Neural cell (in vitro differentiated cells): ENCODE results near the gene DMP1. TPM values are rescaled to one million over a fixed set of nuclear protein-coding genes. Genes with fewer than 3 reads are reported as not detected.

ENCODE experiments used
- H2AFZ ChIP-seq: fragments of 200-600, 300-800 bp; sonication (generic), shearing (Covaris generic); 2 replicates; pipeline ENCODE4 v1.6.0; 2014; ENCODE audit warnings: low read depth, mild to moderate bottlenecking, antibody characterized with exemption, low read length, moderate library complexity
- H3F3A ChIP-seq: fragments of 200-600 bp; shearing (Covaris generic); 2 replicates; pipeline ENCODE4 v1.6.1; 2016; ENCODE audit warnings: mild to moderate bottlenecking, moderate library complexity, mixed read lengths, antibody characterized with exemption, low read length; ENCODE audit not compliant: insufficient read depth, poor library complexity, severe bottlenecking
- H3K27ac ChIP-seq: fragments of 200-600, 300-800 bp; sonication (generic), shearing (Covaris generic); 2 replicates; pipeline ENCODE4 v1.5.1; 2014; ENCODE audit warnings: mild to moderate bottlenecking, low read length, moderate library complexity
- H3K27me3 ChIP-seq: fragments of 300-800, 200-600 bp; sonication (generic), shearing (Covaris generic); 2 replicates; pipeline ENCODE4 v1.6.0; 2014; ENCODE audit warnings: mild to moderate bottlenecking, low read depth, low read length, moderate library complexity; ENCODE audit not compliant: insufficient read depth
- H3K36me3 ChIP-seq: fragments of 300-800, 200-600 bp; sonication (generic), shearing (Covaris generic); 2 replicates; pipeline ENCODE4 v1.5.1; 2014; ENCODE audit warnings: mild to moderate bottlenecking, antibody characterized with exemption, low read length, moderate library complexity; ENCODE audit not compliant: insufficient read depth
- H3K4me2 ChIP-seq: fragments of 300-800, 200-600 bp; sonication (generic), shearing (Covaris generic); 2 replicates; pipeline ENCODE4 v1.6.0; 2014; ENCODE audit warnings: mild to moderate bottlenecking, low read length
- H3K4me3 ChIP-seq: fragments of 300-800, 200-600 bp; sonication (generic), shearing (Covaris generic); 2 replicates; pipeline ENCODE4 v1.5.1; 2014; ENCODE audit warnings: mild to moderate bottlenecking, low read length, moderate library complexity
- H3K79me2 ChIP-seq: fragments of 200-600 bp; shearing (Covaris generic); replicated peaks from 2 replicates; pipeline ENCODE4 v1.6.0; 2014; ENCODE audit warnings: mild to moderate bottlenecking, low read length, moderate library complexity; ENCODE audit not compliant: insufficient read depth
- H3K9ac ChIP-seq: fragments of 300-800, 200-600 bp; sonication (generic), shearing (Covaris generic); 2 replicates; pipeline ENCODE4 v1.6.1; 2016; ENCODE audit warnings: mild to moderate bottlenecking, low read length, mixed read lengths
- H3K9me2 ChIP-seq: fragments of 200-600 bp; shearing (Covaris generic); 2 replicates; pipeline ENCODE4 v1.6.1; 2016; ENCODE audit warnings: mild to moderate bottlenecking, low read length, mixed read lengths; ENCODE audit not compliant: insufficient read depth
- H3K9me3 ChIP-seq: fragments of 200-600, 300-800 bp; sonication (generic), shearing (Covaris generic); 2 replicates; pipeline ENCODE4 v1.6.1; 2016; ENCODE audit warnings: mild to moderate bottlenecking, mixed run types, low read length, moderate library complexity, mixed read lengths
- H4K20me1 ChIP-seq: fragments of 200-600 bp; shearing (Covaris generic); 2 replicates; pipeline ENCODE4 v1.6.1; 2016; ENCODE audit warnings: mild to moderate bottlenecking, mixed run types; ENCODE audit not compliant: insufficient read depth
- EZH2 ChIP-seq: fragments of 200-600, 300-800 bp; shearing (Covaris generic), sonication (generic); IDR thresholded peaks from 2 replicates; pipeline ENCODE4 v1.6.1; 2014; ENCODE audit warnings: antibody characterized with exemption, low read length, borderline replicate concordance, mild to moderate bottlenecking; ENCODE audit not compliant: insufficient read depth, poor library complexity, severe bottlenecking
- POLR2AphosphoS5 ChIP-seq: IDR thresholded peaks from 2 replicates; pipeline ENCODE4 v1.6.1; 2012
- RAD21 ChIP-seq: fragments of 450-650 bp; conservative IDR thresholded peaks from 2 replicates; pipeline ENCODE4 v1.6.1; 2014; ENCODE audit warnings: antibody characterized with exemption, mild to moderate bottlenecking, moderate library complexity
- SMC3 ChIP-seq: fragments of 450-650 bp; conservative IDR thresholded peaks from 2 replicates; pipeline ENCODE4 v1.6.1; 2014; ENCODE audit warnings: antibody characterized with exemption, mild to moderate bottlenecking, moderate library complexity; ENCODE audit not compliant: poor library complexity
- TAF1 ChIP-seq: IDR thresholded peaks from 2 replicates; pipeline ENCODE4 v1.6.1; 2012; ENCODE audit warnings: low read depth
- polyA plus RNA-seq: library from polyadenylated mRNA; depleted of rRNA; stranded (reverse); fragments of >200 nt; gene quantifications from 2 replicates; pipeline ENCODE4 v1.2.3, GENCODE V29; 2014
- TF ChIP-seq, protein P1 (sequence below): IDR thresholded peaks from 2 replicates; pipeline ENCODE4 v1.6.1; 2012; ENCODE audit warnings: borderline replicate concordance
- TF ChIP-seq, protein P2 (sequence below): fragments of 450-650 bp; IDR thresholded peaks from 2 replicates; pipeline ENCODE4 v1.5.1; 2014; ENCODE audit warnings: antibody characterized with exemption, mild to moderate bottlenecking, moderate library complexity; ENCODE audit not compliant: poor library complexity, severe bottlenecking

DMP1 gene
- polyA plus RNA-seq, 1 donor from 2014 or later = 0.48 TPM

DNA sequence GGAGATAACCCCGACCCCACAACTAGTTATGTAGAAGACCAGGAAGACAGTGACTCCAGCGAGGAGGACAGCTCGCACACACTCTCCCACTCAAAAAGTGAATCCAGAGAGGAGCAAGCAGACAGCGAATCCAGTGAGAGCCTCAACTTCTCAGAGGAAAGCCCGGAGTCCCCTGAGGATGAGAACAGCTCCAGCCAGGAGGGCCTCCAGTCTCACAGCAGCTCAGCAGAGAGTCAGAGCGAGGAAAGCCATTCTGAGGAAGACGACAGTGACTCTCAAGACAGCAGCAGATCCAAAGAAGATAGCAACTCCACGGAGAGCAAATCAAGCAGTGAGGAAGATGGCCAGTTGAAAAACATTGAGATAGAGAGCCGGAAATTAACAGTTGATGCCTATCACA is 12.8 kb downstream of the DMP1 start:
- H3K9me2 ChIP-seq = no peaks in the 10 kb centered on the region

DNA sequence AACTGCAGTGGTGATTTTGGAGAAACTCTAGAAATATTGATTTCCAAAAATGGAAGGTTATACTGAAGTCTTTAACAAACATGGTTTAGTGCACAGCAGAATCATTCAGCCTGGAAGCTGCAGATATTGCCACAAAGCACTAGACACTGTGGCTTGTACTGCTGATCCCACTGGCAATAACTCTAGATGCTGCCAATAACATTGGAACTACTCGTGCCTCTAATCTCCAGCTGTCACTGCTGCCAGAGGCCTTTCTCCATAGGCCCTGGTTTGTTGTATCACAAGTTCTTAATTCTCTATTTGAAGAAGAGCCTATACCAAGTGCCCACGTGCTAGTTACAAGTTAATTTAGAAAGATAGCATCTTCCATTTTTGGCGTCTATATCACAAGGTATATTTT is 19.3 kb downstream of the DMP1 start:
- Histone ChIP-seq H3K9me2 (no peaks in the 10 kb centered on the region), H3K36me3 (no peaks in the 10 kb centered on the region), H3K4me2 (no peak overlapping the region), H3K4me3 (no peak overlapping the region), H3K27me3 (no peaks in the 10 kb centered on the region), H3F3A (no peaks in the 10 kb centered on the region), H3K27ac (no peak overlapping the region), H2AFZ (no peak overlapping the region), H4K20me1 (no peaks in the 10 kb centered on the region), H3K9me3 (no peaks in the 10 kb centered on the region), H3K79me2 (no peaks in the 10 kb centered on the region), H3K9ac (no peak overlapping the region)
- TF ChIP-seq, protein P1, sequence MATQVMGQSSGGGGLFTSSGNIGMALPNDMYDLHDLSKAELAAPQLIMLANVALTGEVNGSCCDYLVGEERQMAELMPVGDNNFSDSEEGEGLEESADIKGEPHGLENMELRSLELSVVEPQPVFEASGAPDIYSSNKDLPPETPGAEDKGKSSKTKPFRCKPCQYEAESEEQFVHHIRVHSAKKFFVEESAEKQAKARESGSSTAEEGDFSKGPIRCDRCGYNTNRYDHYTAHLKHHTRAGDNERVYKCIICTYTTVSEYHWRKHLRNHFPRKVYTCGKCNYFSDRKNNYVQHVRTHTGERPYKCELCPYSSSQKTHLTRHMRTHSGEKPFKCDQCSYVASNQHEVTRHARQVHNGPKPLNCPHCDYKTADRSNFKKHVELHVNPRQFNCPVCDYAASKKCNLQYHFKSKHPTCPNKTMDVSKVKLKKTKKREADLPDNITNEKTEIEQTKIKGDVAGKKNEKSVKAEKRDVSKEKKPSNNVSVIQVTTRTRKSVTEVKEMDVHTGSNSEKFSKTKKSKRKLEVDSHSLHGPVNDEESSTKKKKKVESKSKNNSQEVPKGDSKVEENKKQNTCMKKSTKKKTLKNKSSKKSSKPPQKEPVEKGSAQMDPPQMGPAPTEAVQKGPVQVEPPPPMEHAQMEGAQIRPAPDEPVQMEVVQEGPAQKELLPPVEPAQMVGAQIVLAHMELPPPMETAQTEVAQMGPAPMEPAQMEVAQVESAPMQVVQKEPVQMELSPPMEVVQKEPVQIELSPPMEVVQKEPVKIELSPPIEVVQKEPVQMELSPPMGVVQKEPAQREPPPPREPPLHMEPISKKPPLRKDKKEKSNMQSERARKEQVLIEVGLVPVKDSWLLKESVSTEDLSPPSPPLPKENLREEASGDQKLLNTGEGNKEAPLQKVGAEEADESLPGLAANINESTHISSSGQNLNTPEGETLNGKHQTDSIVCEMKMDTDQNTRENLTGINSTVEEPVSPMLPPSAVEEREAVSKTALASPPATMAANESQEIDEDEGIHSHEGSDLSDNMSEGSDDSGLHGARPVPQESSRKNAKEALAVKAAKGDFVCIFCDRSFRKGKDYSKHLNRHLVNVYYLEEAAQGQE = no peak
- TF ChIP-seq RAD21 (no peak), TAF1 (no peak)

More for the DNA sequence above, 12.8 kb downstream of the DMP1 start:
- H3K4me2 ChIP-seq = no peak overlapping the region
- H3K79me2 ChIP-seq = no peaks in the 10 kb centered on the region
- no peaks in the 10 kb centered on the region for H3F3A ChIP-seq
- no peak overlapping the region for H2AFZ ChIP-seq
- no peak for TF ChIP-seq SMC3
- peak; percentile 38 for TF ChIP-seq POLR2AphosphoS5
- no peak overlapping the region for H3K9ac ChIP-seq
- H3K4me3 ChIP-seq = no peak overlapping the region
- H3K36me3 ChIP-seq = no peaks in the 10 kb centered on the region
- H3K27ac ChIP-seq = no peak overlapping the region
- no peaks in the 10 kb centered on the region for H3K9me3 ChIP-seq
- no peaks in the 10 kb centered on the region for H4K20me1 ChIP-seq
- no peaks in the 10 kb centered on the region for H3K27me3 ChIP-seq

DNA sequence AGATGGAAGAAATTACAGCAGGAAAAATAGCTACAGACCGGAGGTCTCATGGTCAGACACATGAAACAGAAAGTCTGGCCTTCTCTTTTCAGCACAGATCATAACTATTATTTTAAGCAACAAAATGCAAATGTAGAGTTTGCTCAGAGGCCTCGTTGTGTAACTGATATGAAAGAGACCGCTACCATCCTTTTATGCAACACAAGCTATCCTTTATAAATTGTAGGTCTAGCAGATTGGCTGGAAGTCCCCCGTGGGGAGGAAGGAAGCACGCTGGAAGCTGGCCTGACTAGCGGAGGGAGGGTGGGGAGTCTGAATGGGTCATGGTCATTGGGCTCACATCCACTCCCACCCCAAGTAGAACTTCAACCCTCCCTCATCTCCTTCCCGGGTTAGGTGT is 27.7 kb downstream of the DMP1 start:
- H3K4me2 ChIP-seq = no peak overlapping the region
- no peak overlapping the region for H3K27ac ChIP-seq
- no peaks in the 10 kb centered on the region for H3K79me2 ChIP-seq
- H3K27me3 ChIP-seq = no peaks in the 10 kb centered on the region
- H3K9me3 ChIP-seq = no peaks in the 10 kb centered on the region
- no peak overlapping the region for H3K9ac ChIP-seq
- no peak overlapping the region for H3K4me3 ChIP-seq
- no peak overlapping the region for H2AFZ ChIP-seq
- H3K36me3 ChIP-seq = no peaks in the 10 kb centered on the region
- H3K9me2 ChIP-seq = no peaks in the 10 kb centered on the region
- no peaks in the 10 kb centered on the region for H4K20me1 ChIP-seq
- no peaks in the 10 kb centered on the region for H3F3A ChIP-seq
- TF ChIP-seq TAF1 = no peak

DNA sequence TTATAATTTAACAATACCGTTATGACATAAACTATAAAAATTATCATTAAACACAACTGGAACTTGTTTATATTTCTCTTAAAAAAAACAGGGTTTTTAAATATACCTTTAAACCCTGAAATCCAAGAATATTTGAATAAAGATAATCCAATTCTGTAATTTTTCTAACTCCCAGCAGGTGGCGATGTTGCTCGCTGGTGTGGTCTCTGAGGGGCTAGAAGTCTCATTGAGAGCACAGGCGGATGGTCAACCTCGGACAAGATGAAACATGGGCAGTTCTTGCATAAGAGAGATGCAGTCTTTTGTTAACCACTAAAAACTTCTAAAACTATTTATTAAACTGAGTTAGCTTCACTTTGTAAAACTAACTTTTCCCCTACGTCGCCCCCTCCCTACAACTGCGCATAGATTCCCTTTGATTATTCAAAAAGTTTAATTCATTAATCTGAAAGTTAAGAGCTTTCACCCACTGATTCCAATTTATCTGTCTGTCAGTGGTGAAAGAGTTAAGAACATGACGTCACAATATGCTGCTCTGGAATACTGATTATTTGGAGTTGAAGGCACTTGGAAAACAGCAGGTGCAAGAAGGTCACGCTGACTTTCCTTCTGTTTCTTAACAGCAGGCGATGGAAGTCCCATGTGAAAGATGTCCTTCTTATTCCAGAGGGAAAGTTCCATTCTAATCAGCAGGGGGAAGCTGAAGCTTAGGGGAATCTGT is 29.5 kb downstream of the DMP1 start:
- H3K27ac ChIP-seq = no peak overlapping the region

More for the DNA sequence above, 29.5 kb downstream of the DMP1 start:
- no peaks in the 10 kb centered on the region for H3K27me3 ChIP-seq
- H3K9me3 ChIP-seq = no peaks in the 10 kb centered on the region
- H4K20me1 ChIP-seq = no peaks in the 10 kb centered on the region
- no peaks in the 10 kb centered on the region for H3K79me2 ChIP-seq
- no peaks in the 10 kb centered on the region for H3F3A ChIP-seq
- H2AFZ ChIP-seq = no peak overlapping the region
- TF ChIP-seq TAF1 = no peak
- TF ChIP-seq SMC3 = peak; percentile 69
- TF ChIP-seq POLR2AphosphoS5 = no peak
- TF ChIP-seq RAD21 = peak; percentile 69
- TF ChIP-seq, protein P1 = peak; percentile 70
- TF ChIP-seq, protein P2, sequence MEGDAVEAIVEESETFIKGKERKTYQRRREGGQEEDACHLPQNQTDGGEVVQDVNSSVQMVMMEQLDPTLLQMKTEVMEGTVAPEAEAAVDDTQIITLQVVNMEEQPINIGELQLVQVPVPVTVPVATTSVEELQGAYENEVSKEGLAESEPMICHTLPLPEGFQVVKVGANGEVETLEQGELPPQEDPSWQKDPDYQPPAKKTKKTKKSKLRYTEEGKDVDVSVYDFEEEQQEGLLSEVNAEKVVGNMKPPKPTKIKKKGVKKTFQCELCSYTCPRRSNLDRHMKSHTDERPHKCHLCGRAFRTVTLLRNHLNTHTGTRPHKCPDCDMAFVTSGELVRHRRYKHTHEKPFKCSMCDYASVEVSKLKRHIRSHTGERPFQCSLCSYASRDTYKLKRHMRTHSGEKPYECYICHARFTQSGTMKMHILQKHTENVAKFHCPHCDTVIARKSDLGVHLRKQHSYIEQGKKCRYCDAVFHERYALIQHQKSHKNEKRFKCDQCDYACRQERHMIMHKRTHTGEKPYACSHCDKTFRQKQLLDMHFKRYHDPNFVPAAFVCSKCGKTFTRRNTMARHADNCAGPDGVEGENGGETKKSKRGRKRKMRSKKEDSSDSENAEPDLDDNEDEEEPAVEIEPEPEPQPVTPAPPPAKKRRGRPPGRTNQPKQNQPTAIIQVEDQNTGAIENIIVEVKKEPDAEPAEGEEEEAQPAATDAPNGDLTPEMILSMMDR = peak; percentile 69
- no peak for TF ChIP-seq EZH2
- no peak overlapping the region for H3K9ac ChIP-seq
- no peak overlapping the region for H3K4me3 ChIP-seq
- H3K4me2 ChIP-seq = no peak overlapping the region
- no peaks in the 10 kb centered on the region for H3K9me2 ChIP-seq
- no peaks in the 10 kb centered on the region for H3K36me3 ChIP-seq
